MCF 10A (cell line): Measurements from ENCODE around the gene SLC44A4. TPM values are rescaled to one million over a fixed set of nuclear protein-coding genes. Genes with fewer than 3 reads are reported as not detected.

Experiments
- BruUV-seq: library from RNA; stranded (reverse); fragments of 400-500 nt; replicated peaks from 2 replicates; lab custom pipeline; 2021; lab: Mats Ljungman, UMichigan
- CTCF ChIA-PET: fragments of 300-600 bp; sonication (Branson Sonifier 250); formaldehyde crosslinking; extraction: SDS; loops from one replicate; lab custom pipeline; 2021; ENCODE audit warnings: antibody characterized with exemption, inconsistent platforms; lab: Yijun Ruan, JAX
- POLR2A ChIA-PET: fragments of 300-600, 350-650 bp; sonication (Branson Sonifier 250); formaldehyde crosslinking; extraction: SDS; loops from one replicate; lab custom pipeline; 2020; ENCODE audit warnings: antibody characterized with exemption, inconsistent platforms; lab: Yijun Ruan, JAX
- DNase-seq: peaks from one replicate; pipeline ENCODE4 v3.0.0-alpha.2; 2018; ENCODE audit not compliant: unreplicated experiment
- H3K27ac Mint-ChIP-seq: one replicate; pipeline ENCODE4 v1.8.0; 2022; ENCODE audit warnings: mild to moderate bottlenecking, low read depth, mixed read lengths; ENCODE audit not compliant: unreplicated experiment
- H3K27me3 Mint-ChIP-seq: one replicate; pipeline ENCODE4 v1.8.0; 2022; ENCODE audit warnings: mixed read lengths; ENCODE audit not compliant: insufficient read depth, unreplicated experiment
- H3K36me3 Mint-ChIP-seq: one replicate; pipeline ENCODE4 v1.8.0; 2022; ENCODE audit warnings: mild to moderate bottlenecking, moderate library complexity, mixed read lengths; ENCODE audit not compliant: insufficient read depth, unreplicated experiment
- H3K4me1 Mint-ChIP-seq: one replicate; pipeline ENCODE4 v1.8.0; 2022; ENCODE audit warnings: mixed read lengths; ENCODE audit not compliant: insufficient read depth, unreplicated experiment
- H3K4me3 Mint-ChIP-seq: one replicate; pipeline ENCODE4 v1.8.0; 2022; ENCODE audit warnings: mild to moderate bottlenecking, moderate library complexity, mixed read lengths; ENCODE audit not compliant: unreplicated experiment
- H3K9me3 Mint-ChIP-seq: one replicate; pipeline ENCODE4 v1.8.0; 2022; ENCODE audit warnings: mixed read lengths; ENCODE audit not compliant: unreplicated experiment
- intact Hi-C: fragments of 100-400 bp; cut with micrococcal nuclease; formaldehyde crosslinking; loops from 2 replicates; pipeline ENCODE4 v1.14.1; 2022
- total RNA-seq: library from RNA; stranded (reverse); gene quantifications from 2 replicates; pipeline ENCODE4 v1.2.3, GENCODE V29; 2022
- TF ChIP-seq, protein P1 (sequence below): fragments of 200-600 bp; IDR thresholded peaks from one replicate; pipeline ENCODE4 v1.8.0; 2022; ENCODE audit warnings: antibody characterized with exemption, mild to moderate bottlenecking; ENCODE audit not compliant: unreplicated experiment

Gene SLC44A4
- total RNA-seq, 1 experiment from 2014 or later = not detected

DNA sequence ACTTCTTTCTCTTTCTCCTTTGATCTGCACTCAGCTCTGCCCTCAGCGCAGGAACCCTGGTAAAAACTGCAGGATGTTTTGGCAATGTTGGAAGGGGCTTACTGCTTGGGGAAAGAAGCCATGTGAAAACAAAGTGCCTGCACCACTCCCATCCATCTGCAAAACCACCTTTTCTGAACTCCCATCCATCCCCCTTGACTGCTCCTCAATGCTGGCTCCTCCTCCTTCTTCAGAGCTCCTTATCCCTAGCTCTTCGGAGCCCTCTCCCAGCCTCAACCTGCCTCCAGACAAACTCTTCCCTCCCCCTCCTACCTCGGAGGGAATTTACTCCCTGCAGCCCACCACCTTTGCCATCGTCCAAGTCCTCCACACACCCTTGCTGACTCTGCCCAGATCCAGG lies 27.3 kb upstream of the SLC44A4 start:
- no TSS peak for BruUV-seq
- Mint-ChIP-seq H3K9me3 (no peaks in the 10 kb centered on the region), H3K4me1 (peaks cover 18% of the 10 kb centered on the region), H3K27ac (no peak overlapping the region), H3K27me3 (no peaks in the 10 kb centered on the region), H3K36me3 (no peaks in the 10 kb centered on the region), H3K4me3 (no peak overlapping the region)
- DNase-seq = no peak
- intact Hi-C loops = no loop called here
- CTCF ChIA-PET = interaction anchor here (1.7 kb wide), 1 partner anchor 46 kb away, joined by 7 read pairs; no protein-coding TSS in a partner anchor
- POLR2A ChIA-PET = interaction anchor here (0.8 to 1.6 kb wide), 3 partner anchors 14 to 50 kb away, joined by 3 to 4 read pairs (median 3); no protein-coding TSS in a partner anchor
- TF ChIP-seq, protein P1, sequence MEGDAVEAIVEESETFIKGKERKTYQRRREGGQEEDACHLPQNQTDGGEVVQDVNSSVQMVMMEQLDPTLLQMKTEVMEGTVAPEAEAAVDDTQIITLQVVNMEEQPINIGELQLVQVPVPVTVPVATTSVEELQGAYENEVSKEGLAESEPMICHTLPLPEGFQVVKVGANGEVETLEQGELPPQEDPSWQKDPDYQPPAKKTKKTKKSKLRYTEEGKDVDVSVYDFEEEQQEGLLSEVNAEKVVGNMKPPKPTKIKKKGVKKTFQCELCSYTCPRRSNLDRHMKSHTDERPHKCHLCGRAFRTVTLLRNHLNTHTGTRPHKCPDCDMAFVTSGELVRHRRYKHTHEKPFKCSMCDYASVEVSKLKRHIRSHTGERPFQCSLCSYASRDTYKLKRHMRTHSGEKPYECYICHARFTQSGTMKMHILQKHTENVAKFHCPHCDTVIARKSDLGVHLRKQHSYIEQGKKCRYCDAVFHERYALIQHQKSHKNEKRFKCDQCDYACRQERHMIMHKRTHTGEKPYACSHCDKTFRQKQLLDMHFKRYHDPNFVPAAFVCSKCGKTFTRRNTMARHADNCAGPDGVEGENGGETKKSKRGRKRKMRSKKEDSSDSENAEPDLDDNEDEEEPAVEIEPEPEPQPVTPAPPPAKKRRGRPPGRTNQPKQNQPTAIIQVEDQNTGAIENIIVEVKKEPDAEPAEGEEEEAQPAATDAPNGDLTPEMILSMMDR = no peak

DNA sequence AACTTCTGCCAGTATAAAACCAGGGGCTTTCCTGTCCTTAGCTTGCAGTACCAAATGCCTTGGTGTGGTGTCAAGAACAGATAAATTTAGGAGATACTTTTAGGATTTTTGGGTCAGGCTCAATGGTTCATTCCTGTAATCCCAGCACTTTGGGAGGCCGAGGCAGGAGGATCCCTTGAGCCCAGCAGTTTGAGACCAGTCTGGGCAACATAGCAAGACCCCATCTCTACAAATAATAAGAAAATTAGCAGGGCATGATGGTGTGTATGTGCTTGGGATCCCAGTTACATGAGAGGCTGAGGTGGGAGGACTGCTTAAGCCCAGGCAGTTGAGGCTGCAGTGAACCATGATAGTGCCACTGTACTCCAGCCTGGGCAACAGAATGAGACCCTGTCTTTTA lies 26.2 kb upstream of the SLC44A4 start:
- no peaks in the 10 kb centered on the region for H3K27me3 Mint-ChIP-seq
- no peaks in the 10 kb centered on the region for H3K9me3 Mint-ChIP-seq
- peaks cover 14% of the 10 kb centered on the region for H3K4me1 Mint-ChIP-seq
- no peak overlapping the region for H3K27ac Mint-ChIP-seq
- TF ChIP-seq, protein P1 = no peak
- H3K36me3 Mint-ChIP-seq = no peaks in the 10 kb centered on the region
- POLR2A ChIA-PET = interaction anchor here (0.6 to 1.7 kb wide), 4 partner anchors 13 to 1563 kb away, joined by 3 to 5 read pairs (median 4); partner anchors contain the start of genes DXO, NELFE and SKIC2
- intact Hi-C loops = no loop called here
- CTCF ChIA-PET = interaction anchor here (1.0 to 1.7 kb wide), 2 partner anchors 16 to 47 kb away, joined by 4 to 7 read pairs; no protein-coding TSS in a partner anchor
- H3K4me3 Mint-ChIP-seq = no peak overlapping the region
- no TSS peak for BruUV-seq
- DNase-seq = no peak

DNA sequence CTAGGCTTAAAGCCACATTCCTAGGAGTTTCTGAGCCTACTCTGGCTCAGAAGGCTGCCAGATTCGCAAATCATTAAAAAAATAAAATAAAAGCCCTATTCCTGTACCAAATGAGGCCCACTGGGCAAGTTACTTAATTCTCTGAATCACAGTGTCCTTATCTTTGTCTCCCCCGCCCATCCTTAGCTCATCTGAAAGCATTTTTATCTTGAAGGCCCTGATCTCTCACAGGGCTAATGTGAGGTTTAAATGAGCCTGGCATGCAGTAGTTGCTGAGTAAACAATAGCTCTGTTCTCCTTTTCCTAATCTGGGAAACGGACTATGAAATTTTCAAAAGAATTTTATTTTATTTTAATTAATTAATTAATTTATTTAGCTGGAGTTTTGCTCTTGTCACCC lies 25.2 kb upstream of the SLC44A4 start:
- H3K4me3 Mint-ChIP-seq = no peak overlapping the region
- ChIA-PET CTCF (interaction anchor here (1.2 kb wide), 1 partner anchor 48 kb away, joined by 6 read pairs; no protein-coding TSS in a partner anchor), POLR2A (interaction anchor here (0.6 to 2.8 kb wide), 6 partner anchors 14 to 77 kb away, joined by 3 to 23 read pairs (median 4); partner anchors contain the start of genes DXO, HSPA1B, NELFE and SKIC2)
- DNase-seq = no peak
- TF ChIP-seq, protein P1 = no peak
- peaks cover 10% of the 10 kb centered on the region for H3K36me3 Mint-ChIP-seq
- H3K27ac Mint-ChIP-seq = no peak overlapping the region
- intact Hi-C loops = no loop called here
- no peaks in the 10 kb centered on the region for H3K9me3 Mint-ChIP-seq
- BruUV-seq = no TSS peak
- H3K27me3 Mint-ChIP-seq = no peaks in the 10 kb centered on the region
- peaks cover 23% of the 10 kb centered on the region for H3K4me1 Mint-ChIP-seq

DNA sequence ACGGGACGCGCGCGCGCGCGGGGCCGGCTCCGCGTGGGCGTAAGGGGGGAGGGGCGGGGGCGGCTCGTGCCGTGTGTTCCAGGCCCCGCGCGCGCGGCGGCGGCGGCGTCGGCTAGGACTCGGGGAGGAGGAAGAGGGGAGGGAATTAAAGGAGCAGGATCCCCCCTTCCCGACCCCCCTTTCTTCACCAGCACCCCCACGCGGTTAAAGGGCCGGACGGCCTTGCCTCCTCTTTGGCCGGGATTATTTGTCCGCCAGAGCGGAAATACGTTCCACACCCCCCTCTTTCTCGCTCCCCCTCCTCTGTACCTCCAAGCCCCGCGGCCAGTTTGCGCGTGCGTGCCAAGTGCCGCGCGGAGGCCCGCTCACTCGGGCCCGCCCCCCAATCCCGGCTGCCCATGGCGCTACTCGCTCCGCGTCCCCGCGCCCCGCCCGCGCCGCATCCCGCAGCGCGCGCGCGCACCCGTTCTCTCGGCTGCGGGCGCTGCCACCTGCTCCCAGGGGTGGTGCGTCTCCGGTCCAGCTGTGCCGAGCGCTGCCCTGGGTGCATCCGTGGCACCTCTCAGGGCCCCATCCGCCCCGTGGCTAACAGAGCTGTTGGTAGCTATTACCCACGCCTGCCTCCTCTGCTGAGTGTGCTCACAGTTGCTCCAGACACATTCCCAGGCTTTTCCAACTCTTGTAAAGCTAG lies 23.3 kb upstream of the SLC44A4 start, which contains the start of gene ZBTB12:
TSS of gene ZBTB12 (minus strand) at position 134 of the 691 bp plus-strand sequence. CDS start 781 bp downstream, outside the sequence.
- POLR2A ChIA-PET = interaction anchor here (0.9 to 2.8 kb wide), 15 partner anchors 11 to 231 kb away, joined by 3 to 23 read pairs (median 3); partner anchors contain the start of genes ABHD16A, CFB and DXO
- no peaks in the 10 kb centered on the region for H3K9me3 Mint-ChIP-seq
- H3K4me1 Mint-ChIP-seq = peaks cover 24% of the 10 kb centered on the region
- H3K4me3 Mint-ChIP-seq = peak within 1 kb of the TSS; percentile 67
- H3K36me3 Mint-ChIP-seq = peaks cover 10% of the 10 kb centered on the region
- peak within 1 kb of the TSS; percentile 33 for H3K27ac Mint-ChIP-seq
- intact Hi-C loops = loop anchor here (1.0 kb wide), 1 partner anchor 50 kb away; no protein-coding TSS in a partner anchor
- TF ChIP-seq, protein P1 = no peak
- DNase-seq = peak; percentile 93
- H3K27me3 Mint-ChIP-seq = no peaks in the 10 kb centered on the region
- CTCF ChIA-PET = interaction anchor here (0.6 to 1.4 kb wide), 4 partner anchors 48 to 132 kb away, joined by 3 to 8 read pairs (median 4); no protein-coding TSS in a partner anchor
- BruUV-seq = no TSS peak
